Activated CD8-positive, alpha-beta memory T cell treated with anti-CD3 and anti-CD28 coated beads, Interleukin-2, amount 50 U/mL, for 1 hour (primary cell): Measurements from ENCODE around the gene MYCN.
"Not testable (repeated sequence)": the region's sequence is repeated elsewhere in the genome, so short reads cannot be mapped to it uniquely, and the experiment has no call there.

ENCODE experiments used
- DNase-seq: peaks from one replicate; pipeline ENCODE4 v3.0.0-alpha.2; 2020; ENCODE audit errors: extremely low read depth

The MYCN gene

GRCh38 chr2:15957881-15958713 is 17.7 kb downstream of the MYCN start:
- no peak for DNase-seq

GRCh38 chr2:15959331-15960153 is 19.2 kb downstream of the MYCN start:
- no peak for DNase-seq

GRCh38 chr2:15960154-15960520 is 19.8 kb downstream of the MYCN start:
- not testable (repeated sequence) for DNase-seq

- DNase-seq: not testable (repeated sequence)
These were observed 23.0 kb downstream of the MYCN start for GRCh38 chr2:15963109-15963976.

GRCh38 chr2:15963977-15964670 is 23.8 kb downstream of the MYCN start:
- no peak for DNase-seq

- DNase-seq: no peak
These were observed 24.7 kb downstream of the MYCN start for GRCh38 chr2:15964936-15965563.

- no peak for DNase-seq
These were observed 25.2 kb downstream of the MYCN start for GRCh38 chr2:15965564-15966019.

- DNase-seq: no peak
These were observed 27.3 kb downstream of the MYCN start for GRCh38 chr2:15967415-15968279.

- no peak for DNase-seq
These were observed 28.2 kb downstream of the MYCN start for GRCh38 chr2:15968280-15969178.

- DNase-seq: no peak
These were observed 28.9 kb downstream of the MYCN start for GRCh38 chr2:15969214-15969613.

- no peak for DNase-seq
These were observed 30.4 kb downstream of the MYCN start for GRCh38 chr2:15970701-15971100.

GRCh38 chr2:15971351-15971750 is 31.0 kb downstream of the MYCN start:
- no peak for DNase-seq

GRCh38 chr2:15971831-15972522 is 31.6 kb downstream of the MYCN start:
- no peak for DNase-seq

- DNase-seq: no peak
These were observed 33.4 kb downstream of the MYCN start for GRCh38 chr2:15973481-15974401.

- no peak for DNase-seq
These were observed 34.4 kb downstream of the MYCN start for GRCh38 chr2:15974565-15975260.

GRCh38 chr2:15975261-15975600 is 34.9 kb downstream of the MYCN start:
- DNase-seq: no peak

GRCh38 chr2:15975676-15976075 is 35.3 kb downstream of the MYCN start:
- DNase-seq: no peak
